Upper lobe of left lung (tissue), 6 donors: Measurements from ENCODE around the gene ANO6. TPM values are rescaled to one million over a fixed set of nuclear protein-coding genes. Genes with fewer than 3 reads are reported as not detected.

ENCODE experiments used
- ATAC-seq, 2 donors: fragments of 200-7000 bp; cut with Tn5 transposase; one replicate each; pipeline ENCODE4 v1.9.1; 2022; ENCODE audit warnings: mild to moderate bottlenecking in 2 of 2, moderate library complexity in 2 of 2; ENCODE audit not compliant: low FRiP score in 2 of 2
- DNase-seq, 2 donors: peaks; one replicate each; pipeline ENCODE4 v3.0.0-alpha.2; 2019 to 2020
- H3K27ac ChIP-seq, 4 donors: fragments of 200-600 bp; sonication (generic); one replicate each; pipeline ENCODE4 v1.5.1; 2016 to 2019
- H3K27me3 ChIP-seq, 4 donors: fragments of 200-600 bp; sonication (generic); one replicate each; pipeline ENCODE4 v1.5.1; 2017 to 2019
- H3K36me3 ChIP-seq, 4 donors: fragments of 200-600 bp; sonication (generic); one replicate each; pipeline ENCODE4 v1.5.1; 2016 to 2019
- H3K4me1 ChIP-seq, 4 donors: fragments of 200-600 bp; sonication (generic); one replicate each; pipeline ENCODE4 v1.5.1; 2018 to 2019
- H3K4me3 ChIP-seq, 4 donors: fragments of 200-600 bp; sonication (generic); one replicate each; pipeline ENCODE4 v1.5.1; 2017 to 2019; ENCODE audit warnings: mild to moderate bottlenecking in 2 of 4, moderate library complexity in 1 of 4
- H3K9me3 ChIP-seq, 4 donors: fragments of 200-600 bp; sonication (generic); one replicate each; pipeline ENCODE4 v1.5.1; 2018 to 2019
- EP300 ChIP-seq, 4 donors: sonication (generic); formaldehyde crosslinking; IDR thresholded peaks; one replicate each; pipeline ENCODE4 v1.5.1; 2017; ENCODE audit warnings: antibody characterized with exemption in 4 of 4, control low read depth in 2 of 4
- POLR2A ChIP-seq, 4 donors: fragments of 450-650 bp; IDR thresholded peaks; one replicate each; pipeline ENCODE4 v1.5.1; 2016 to 2017; ENCODE audit warnings: antibody characterized with exemption in 4 of 4, mild to moderate bottlenecking in 2 of 4
- POLR2AphosphoS5 ChIP-seq, 2 donors: sonication (generic); formaldehyde crosslinking; IDR thresholded peaks; one replicate each; pipeline ENCODE4 v1.5.1; 2017; ENCODE audit warnings: antibody characterized with exemption in 2 of 2
- whole genome bisulfite sequencing, 2 donors: methylation state at CpG; one replicate each; pipeline ENCODE4 v1.1.5; 2017 to 2018; 5-methylcytosine and 5-hydroxymethylcytosine counted together
- total RNA-seq, 6 donors: library from RNA; depleted of rRNA in 4 of 6; stranded (reverse); fragments of >200 nt in 4 of 6; gene quantifications; one replicate each; pipeline versions ENCODE4 v1.1.0 to v1.2.1, GENCODE V29; 2016 to 2021
- TF ChIP-seq, protein P1 (sequence below), 6 experiments: fragments of 450-650 bp in 4 of 6; fragments of 200-600 bp in 2 of 6; sonication (generic) in 2 of 6; IDR thresholded peaks; one replicate each; pipeline ENCODE4 v1.5.1; 2016 to 2019; ENCODE audit warnings: antibody characterized with exemption in 6 of 6
- donor health status: DM: no; HTN: no; CAD: no; lungs with moderate emphysema.
- donor health status: DM: no; HTN: yes; CAD: no; lungs with severe emphysema.

Gene ANO6
- total RNA-seq, 6 donors from 2014 or later, result 26.2 to 83.7 (median 57.9) TPM

DNA sequence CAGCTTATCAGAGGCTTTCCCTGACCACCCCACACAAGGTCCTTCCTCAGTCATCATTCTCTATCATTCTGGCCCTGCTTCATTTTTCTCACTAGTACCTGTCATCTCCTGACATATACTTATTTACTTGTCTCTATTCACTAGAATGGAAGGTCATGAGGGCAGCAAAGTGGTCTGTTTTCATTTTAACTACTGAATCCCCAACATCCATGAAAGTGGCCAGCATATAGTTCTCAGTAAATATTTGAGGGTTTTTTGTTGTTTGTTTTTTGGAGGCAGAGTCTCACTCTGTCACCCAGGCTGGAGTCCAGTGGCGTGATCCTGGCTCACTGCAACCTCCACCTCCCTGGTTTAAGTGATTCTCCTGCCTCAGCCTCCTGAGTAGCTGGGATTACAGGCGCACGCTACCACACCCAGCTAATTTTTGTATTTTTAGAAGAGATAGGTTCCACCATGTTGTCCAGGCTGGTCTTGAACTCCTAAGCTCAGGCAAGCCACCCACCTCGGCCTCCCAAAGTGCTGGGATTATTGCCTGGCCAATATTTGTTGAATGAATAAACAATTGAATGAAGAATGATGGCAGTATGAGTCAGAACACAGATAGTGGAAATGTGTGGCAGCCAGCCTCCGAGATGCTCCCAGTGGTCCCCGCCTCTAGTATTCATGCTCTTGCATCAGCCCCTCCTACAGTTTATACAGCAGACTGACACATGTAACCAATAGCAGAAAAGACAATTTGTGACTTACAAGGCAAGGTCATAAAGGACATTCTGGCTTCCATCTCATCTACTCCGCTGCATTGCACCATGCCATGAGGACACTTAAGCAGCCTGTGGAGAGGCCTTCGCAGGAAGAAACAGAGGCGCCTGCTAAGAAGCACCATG lies 7.0 kb upstream of the ANO6 start:
- ATAC-seq (no peak), DNase-seq (no peak)
- no peaks in the 10 kb centered on the region for H3K36me3 ChIP-seq
- no peaks in the 10 kb centered on the region for H3K27me3 ChIP-seq
- no peaks in the 10 kb centered on the region for H3K9me3 ChIP-seq
- 77 to 84% methylated on average over 9 of the region's 9 CpGs for WGBS, 2 donors
- no peak overlapping the region for H3K27ac ChIP-seq
- H3K4me1 ChIP-seq, result peaks cover 0 to 17% (median 8%) of the 10 kb centered on the region in 4 donors
- TF ChIP-seq, protein P1, sequence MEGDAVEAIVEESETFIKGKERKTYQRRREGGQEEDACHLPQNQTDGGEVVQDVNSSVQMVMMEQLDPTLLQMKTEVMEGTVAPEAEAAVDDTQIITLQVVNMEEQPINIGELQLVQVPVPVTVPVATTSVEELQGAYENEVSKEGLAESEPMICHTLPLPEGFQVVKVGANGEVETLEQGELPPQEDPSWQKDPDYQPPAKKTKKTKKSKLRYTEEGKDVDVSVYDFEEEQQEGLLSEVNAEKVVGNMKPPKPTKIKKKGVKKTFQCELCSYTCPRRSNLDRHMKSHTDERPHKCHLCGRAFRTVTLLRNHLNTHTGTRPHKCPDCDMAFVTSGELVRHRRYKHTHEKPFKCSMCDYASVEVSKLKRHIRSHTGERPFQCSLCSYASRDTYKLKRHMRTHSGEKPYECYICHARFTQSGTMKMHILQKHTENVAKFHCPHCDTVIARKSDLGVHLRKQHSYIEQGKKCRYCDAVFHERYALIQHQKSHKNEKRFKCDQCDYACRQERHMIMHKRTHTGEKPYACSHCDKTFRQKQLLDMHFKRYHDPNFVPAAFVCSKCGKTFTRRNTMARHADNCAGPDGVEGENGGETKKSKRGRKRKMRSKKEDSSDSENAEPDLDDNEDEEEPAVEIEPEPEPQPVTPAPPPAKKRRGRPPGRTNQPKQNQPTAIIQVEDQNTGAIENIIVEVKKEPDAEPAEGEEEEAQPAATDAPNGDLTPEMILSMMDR (IDR thresholded peaks at IDR 0.05), result no peak
- no peak for TF ChIP-seq POLR2AphosphoS5 (IDR thresholded peaks at IDR 0.05)
- no peak for TF ChIP-seq POLR2A (IDR thresholded peaks at IDR 0.05)
- no peak for TF ChIP-seq EP300 (IDR thresholded peaks at IDR 0.05)
- no peak overlapping the region for H3K4me3 ChIP-seq

DNA sequence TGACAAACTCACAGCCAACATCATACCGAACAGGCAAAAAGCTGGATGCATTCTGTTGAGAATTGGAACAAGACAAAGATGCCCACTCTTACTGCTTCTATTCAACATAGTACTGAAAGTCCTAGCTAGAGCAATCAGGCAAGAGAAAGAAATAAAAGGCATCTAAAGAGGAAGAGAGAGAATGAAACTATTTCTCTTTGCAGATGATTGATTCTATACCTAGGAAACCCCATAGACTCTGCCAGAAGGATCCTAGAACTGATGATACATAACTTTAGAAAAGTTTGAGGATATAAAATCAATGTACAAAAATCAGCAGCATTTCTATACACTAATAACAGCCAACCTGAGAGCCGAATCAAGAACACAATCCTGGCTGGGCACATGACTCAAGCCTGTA lies 6.1 kb upstream of the ANO6 start:
- H3K4me3 ChIP-seq, result no peak overlapping the region
- H3K36me3 ChIP-seq, result no peaks in the 10 kb centered on the region
- ATAC-seq (no peak), DNase-seq (no peak)
- WGBS, 2 donors, result 95 to 98% methylated on average over 2 of the region's 2 CpGs
- peaks cover 0 to 16% (median 8%) of the 10 kb centered on the region in 4 donors for H3K4me1 ChIP-seq
- no peak overlapping the region for H3K27ac ChIP-seq
- H3K9me3 ChIP-seq, result no peaks in the 10 kb centered on the region
- H3K27me3 ChIP-seq, result no peaks in the 10 kb centered on the region
- TF ChIP-seq EP300 (IDR thresholded peaks at IDR 0.05) (no peak), POLR2AphosphoS5 (IDR thresholded peaks at IDR 0.05) (no peak), POLR2A (IDR thresholded peaks at IDR 0.05) (no peak)
- TF ChIP-seq, protein P1 (IDR thresholded peaks at IDR 0.05), result no peak

- H3K4me1 ChIP-seq, result peaks cover 0 to 4% (median 2%) of the 10 kb centered on the region in 4 donors
- no peaks in the 10 kb centered on the region for H3K27me3 ChIP-seq
- TF ChIP-seq POLR2AphosphoS5 (IDR thresholded peaks at IDR 0.05), result no peak
- TF ChIP-seq, protein P1 (IDR thresholded peaks at IDR 0.05), result no peak
- TF ChIP-seq EP300 (IDR thresholded peaks at IDR 0.05), result no peak
- no peak for TF ChIP-seq POLR2A (IDR thresholded peaks at IDR 0.05)
- H3K4me3 ChIP-seq, result no peak overlapping the region
- H3K36me3 ChIP-seq, result no peaks in the 10 kb centered on the region
- no peak for DNase-seq
- no peak overlapping the region for H3K27ac ChIP-seq
- ATAC-seq, result no peak
- no peaks in the 10 kb centered on the region for H3K9me3 ChIP-seq
- WGBS, 2 donors, result 89 to 95% methylated on average over 1 of the region's 1 CpG
Observed at GRCh38 chr12:45212064-45212463, 3.8 kb upstream of the ANO6 start.

DNA sequence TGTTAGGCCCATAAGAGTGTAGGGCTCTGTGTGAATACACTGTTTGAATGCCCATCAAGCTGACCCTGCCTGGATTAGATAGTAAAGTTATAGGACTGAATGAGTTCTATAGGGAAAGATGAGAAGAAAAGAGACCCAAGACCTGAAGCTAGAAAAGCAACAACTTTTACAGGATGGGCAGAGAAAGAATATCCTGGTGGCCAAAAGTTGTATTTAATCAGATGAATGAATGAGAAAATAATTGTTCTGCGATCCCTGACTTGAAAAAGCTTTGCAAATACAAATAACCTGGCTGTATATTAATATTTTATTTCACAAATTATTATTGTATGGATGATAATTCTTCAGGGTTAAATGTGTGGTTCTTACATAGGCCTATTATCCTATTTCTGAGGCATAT lies 2.8 kb upstream of the ANO6 start:
- TF ChIP-seq POLR2A (IDR thresholded peaks at IDR 0.05), result no peak
- TF ChIP-seq EP300 (IDR thresholded peaks at IDR 0.05), result no peak
- no peak for TF ChIP-seq POLR2AphosphoS5 (IDR thresholded peaks at IDR 0.05)
- TF ChIP-seq, protein P1 (IDR thresholded peaks at IDR 0.05), result no peak
- no peaks in the 10 kb centered on the region for H3K36me3 ChIP-seq
- ATAC-seq (no peak), DNase-seq (no peak)
- WGBS, 2 donors, result 88 to 96% methylated on average over 1 of the region's 1 CpG
- H3K9me3 ChIP-seq, result no peaks in the 10 kb centered on the region
- no peak overlapping the region for H3K27ac ChIP-seq
- no peaks in the 10 kb centered on the region for H3K27me3 ChIP-seq
- peaks cover 4 to 14% (median 7%) of the 10 kb centered on the region in 4 donors for H3K4me1 ChIP-seq
- no peak overlapping the region for H3K4me3 ChIP-seq

GRCh38 chr12:45214071-45214470 lies 1.8 kb upstream of the ANO6 start:
- H3K36me3 ChIP-seq, result no peaks in the 10 kb centered on the region
- ATAC-seq, result no peak
- no peak overlapping the region for H3K27ac ChIP-seq
- no peak for DNase-seq
- peaks cover 7 to 24% (median 8%) of the 10 kb centered on the region in 4 donors for H3K4me1 ChIP-seq
- H3K4me3 ChIP-seq, result no peak overlapping the region
- H3K9me3 ChIP-seq, result no peaks in the 10 kb centered on the region
- TF ChIP-seq POLR2A (IDR thresholded peaks at IDR 0.05), result no peak
- TF ChIP-seq, protein P1 (IDR thresholded peaks at IDR 0.05), result no peak
- TF ChIP-seq POLR2AphosphoS5 (IDR thresholded peaks at IDR 0.05), result no peak
- no peak for TF ChIP-seq EP300 (IDR thresholded peaks at IDR 0.05)
- H3K27me3 ChIP-seq, result no peaks in the 10 kb centered on the region
